ENCODE results near the gene VN1R5.

- TF ChIP-seq POLR2AphosphoS5 (IDR thresholded peaks at IDR 0.05), result no peak
- no peak for TF ChIP-seq CTCF (IDR thresholded peaks at IDR 0.05 in 8 of 11, conservative IDR thresholded peaks at IDR 0.05 in 3 of 11)
- TF ChIP-seq POLR2A (IDR thresholded peaks at IDR 0.05), result no peak
Observed at GRCh38 chr1:247210062-247210375, 45.9 kb upstream of the VN1R5 start.
